SK-N-MC (cell line): ENCODE measurements around the gene CRISP1.

ENCODE experiments used
- EZH2 ChIP-seq: fragments of 200-600 bp; sonication (generic); IDR thresholded peaks from one replicate; pipeline ENCODE4 v1.6.1; 2017; ENCODE audit warnings: antibody characterized with exemption
- POLR2AphosphoS5 ChIP-seq: IDR thresholded peaks from 2 replicates; pipeline ENCODE4 v1.6.1; 2012; ENCODE audit warnings: mild to moderate bottlenecking, low read depth, low read length, borderline replicate concordance

GRCh38 chr6:49868951-49869529 lies 2.7 kb upstream of the CRISP1 start:
- no peak for TF ChIP-seq POLR2AphosphoS5
- TF ChIP-seq EZH2, result no peak
